Measurements from ENCODE around the gene UNC5A.
A peak's percentile ranks its signal among the peaks of the same experiment; 100 is the strongest.

UNC5A gene

GRCh38 chr5:176810081-176810597, at the start of gene UNC5A:
Gene UNC5A (plus strand): TSS chr5:176810559. CDS start chr5:176810751, 192 bp downstream.
- peak; percentile 59 for DNase-seq

DNA sequence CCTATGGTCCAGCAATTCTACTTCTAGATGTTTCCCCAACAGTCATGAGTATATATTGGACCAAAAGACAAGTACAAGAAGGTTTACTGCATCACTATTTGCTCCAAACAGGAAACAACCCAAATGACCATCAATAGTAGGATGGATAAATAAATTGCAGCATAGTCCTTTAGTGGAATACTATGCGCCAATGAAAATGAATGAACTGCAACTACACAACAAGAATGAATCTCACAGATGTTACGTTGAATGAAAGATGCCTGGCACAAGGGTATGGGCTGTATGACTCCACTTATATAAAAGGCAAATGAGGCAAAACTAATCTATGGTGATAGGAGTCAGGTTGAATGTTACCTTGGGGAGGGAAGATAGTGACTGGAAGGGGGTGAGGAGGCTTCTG, 48.6 kb upstream of the UNC5A start:
- DNase-seq = no peak

DNA sequence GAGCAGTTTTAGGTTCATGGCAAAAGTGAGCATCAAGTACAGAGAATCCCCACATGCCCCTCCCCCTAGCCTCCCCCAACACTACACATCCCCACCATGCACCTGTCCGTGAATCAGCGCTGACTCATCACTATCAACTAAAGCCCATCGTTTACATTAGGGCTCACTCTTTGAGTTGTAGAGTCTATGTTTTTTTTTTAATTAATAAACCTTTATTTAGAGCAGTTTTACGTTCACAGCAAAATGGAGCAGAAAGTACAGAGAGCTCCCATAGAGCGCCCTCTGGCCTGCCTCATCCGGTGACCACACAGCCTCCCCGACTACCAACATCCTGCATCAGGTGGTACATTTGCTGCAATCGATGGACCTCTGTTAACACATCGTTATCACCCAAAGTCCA, 47.9 kb upstream of the UNC5A start:
- DNase-seq = no peak

GRCh38 chr5:176765687-176766086, 44.7 kb upstream of the UNC5A start:
- DNase-seq = no peak

GRCh38 chr5:176768174-176768970, 42.0 kb upstream of the UNC5A start:
- no peak for DNase-seq

- DNase-seq = no peak
Measured at GRCh38 chr5:176769911-176770310, 40.4 kb upstream of the UNC5A start.

GRCh38 chr5:176770431-176770830, 39.9 kb upstream of the UNC5A start:
- DNase-seq = no peak

DNA sequence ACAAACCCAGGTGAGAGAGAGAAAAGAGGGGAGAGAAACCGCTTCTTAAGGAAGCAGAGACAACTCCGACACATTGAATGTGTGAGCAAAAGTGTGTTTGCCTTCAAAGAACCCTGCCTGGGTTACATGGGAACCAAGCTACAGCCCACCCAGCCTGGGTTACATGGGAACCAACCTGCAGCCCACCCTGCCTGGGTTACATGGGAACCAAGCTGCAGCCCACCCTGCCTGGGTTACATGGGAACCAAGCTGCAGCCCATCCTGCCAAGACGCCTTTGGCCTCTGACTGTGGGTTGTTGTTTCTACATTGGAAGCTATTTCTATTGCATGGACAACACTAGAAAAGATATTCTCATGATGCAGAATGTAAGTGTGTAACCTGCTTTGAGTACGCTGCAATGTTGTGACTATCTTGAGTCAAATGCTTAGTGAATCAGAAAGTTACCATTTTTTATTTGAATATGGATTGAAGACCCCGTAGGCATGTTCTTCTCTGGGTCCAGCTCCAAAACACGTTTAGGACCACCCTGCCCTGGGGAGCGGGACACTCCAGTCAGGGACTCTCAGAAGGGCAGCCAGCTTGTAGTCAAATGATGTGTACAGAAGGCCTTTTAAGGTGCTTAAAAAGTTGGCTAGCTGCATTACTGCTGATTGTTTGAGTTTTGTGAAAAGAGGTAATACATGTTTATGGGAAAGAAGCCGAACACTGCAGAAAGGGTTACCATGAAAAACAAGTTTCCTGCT, 39.1 kb upstream of the UNC5A start:
- DNase-seq = no peak

- no peak for DNase-seq
Measured at GRCh38 chr5:176772271-176773210, 37.8 kb upstream of the UNC5A start.

- no peak for DNase-seq
Measured at GRCh38 chr5:176773408-176774035, 36.8 kb upstream of the UNC5A start.

DNA sequence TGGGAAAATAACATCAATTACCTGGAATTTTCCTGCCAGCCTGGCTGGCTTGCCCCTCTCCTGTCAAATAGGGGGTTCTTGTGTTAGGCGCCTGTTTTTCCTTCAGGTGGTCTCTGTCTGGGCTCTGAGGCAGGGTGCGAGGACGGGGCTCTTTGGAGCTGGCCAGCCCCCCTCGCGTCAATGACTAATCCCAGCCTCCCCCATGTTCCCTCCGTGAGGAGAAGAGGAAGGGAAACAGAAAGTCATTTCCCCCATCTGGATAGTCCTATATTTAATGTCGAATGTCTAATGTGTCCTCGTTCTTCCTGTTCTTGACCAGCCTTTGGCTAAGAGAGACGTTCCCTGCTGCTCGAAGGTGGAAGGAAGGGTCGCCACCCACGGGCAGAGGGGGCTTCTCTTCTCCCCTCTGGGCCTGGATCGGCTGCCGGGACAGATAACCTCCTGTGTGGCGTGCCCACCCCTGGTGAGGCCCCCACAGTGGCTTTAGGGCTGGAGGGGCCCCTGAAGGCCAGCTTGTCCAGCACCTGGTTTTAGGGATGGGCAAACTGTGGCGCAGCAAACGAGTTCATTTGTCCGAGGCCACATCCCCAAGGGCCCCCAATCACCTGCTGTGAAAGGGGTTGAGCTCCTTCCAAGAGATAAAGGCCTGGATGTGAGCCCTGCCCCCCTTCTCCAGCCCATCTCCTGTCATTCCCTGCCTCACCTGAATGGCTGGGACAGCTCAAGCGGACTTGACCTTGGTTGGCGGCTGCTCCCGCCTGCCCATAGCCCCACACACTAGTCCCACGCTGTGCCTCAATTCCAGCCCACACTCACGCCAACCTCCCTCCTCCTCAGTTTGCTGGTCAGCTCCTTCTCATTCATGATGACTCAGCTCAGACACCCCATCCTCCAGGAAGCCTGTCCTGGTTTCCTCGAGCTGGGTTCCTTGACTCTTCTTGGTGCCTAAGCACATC, 35.9 kb upstream of the UNC5A start:
- DNase-seq = no peak

- DNase-seq = no peak
Measured at GRCh38 chr5:176775409-176775808, 35.0 kb upstream of the UNC5A start.

GRCh38 chr5:176776141-176776865, 34.1 kb upstream of the UNC5A start:
- no peak for DNase-seq

DNA sequence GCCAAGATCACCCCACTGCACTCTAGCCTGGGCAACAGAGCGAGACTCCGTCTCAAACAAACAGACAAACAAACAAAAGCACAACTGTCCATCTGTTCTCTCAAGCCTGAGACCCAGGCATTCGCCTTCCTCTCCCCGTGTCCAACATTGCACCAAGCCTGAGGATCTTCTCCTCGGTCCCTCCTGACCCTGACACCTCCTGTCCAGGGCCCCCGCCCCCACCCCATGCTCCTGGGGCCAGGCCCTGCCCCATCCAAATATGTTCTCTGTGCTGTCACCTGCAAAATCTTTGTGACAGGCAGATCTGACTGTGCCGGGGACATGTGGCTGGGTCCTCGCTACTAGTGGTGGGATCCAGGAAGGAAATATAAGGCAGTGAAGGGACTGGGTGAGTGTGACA, 33.4 kb upstream of the UNC5A start:
- no peak for DNase-seq

DNA sequence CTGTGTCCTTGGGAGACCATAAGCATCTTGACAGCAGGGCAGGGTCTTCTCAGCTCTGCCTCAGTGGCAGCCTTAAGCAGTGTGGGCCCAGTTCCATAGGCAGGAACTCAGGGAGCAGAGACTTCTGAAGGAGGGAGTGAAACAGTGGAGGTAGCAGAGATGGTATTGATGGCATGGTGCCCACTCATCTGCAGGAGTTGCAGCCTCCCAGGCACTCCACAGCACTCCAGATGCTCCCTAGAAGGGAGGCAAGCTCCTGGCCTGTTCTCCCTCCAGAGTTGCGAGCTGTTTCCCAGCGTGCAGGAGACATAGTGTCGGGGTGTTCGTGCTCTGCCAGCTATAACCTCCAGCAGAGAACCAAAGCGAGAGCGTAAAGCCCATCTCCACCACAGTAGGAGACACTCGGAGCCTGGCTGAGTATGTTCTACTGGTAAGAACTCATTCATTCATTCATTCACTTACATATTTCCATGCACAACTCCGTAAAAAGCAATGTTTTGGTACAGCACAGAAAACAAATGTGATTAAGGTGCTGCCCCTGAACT, 31.4 kb upstream of the UNC5A start:
- DNase-seq = no peak

- no peak for DNase-seq
Measured at GRCh38 chr5:176779537-176779936, 30.8 kb upstream of the UNC5A start.

DNA sequence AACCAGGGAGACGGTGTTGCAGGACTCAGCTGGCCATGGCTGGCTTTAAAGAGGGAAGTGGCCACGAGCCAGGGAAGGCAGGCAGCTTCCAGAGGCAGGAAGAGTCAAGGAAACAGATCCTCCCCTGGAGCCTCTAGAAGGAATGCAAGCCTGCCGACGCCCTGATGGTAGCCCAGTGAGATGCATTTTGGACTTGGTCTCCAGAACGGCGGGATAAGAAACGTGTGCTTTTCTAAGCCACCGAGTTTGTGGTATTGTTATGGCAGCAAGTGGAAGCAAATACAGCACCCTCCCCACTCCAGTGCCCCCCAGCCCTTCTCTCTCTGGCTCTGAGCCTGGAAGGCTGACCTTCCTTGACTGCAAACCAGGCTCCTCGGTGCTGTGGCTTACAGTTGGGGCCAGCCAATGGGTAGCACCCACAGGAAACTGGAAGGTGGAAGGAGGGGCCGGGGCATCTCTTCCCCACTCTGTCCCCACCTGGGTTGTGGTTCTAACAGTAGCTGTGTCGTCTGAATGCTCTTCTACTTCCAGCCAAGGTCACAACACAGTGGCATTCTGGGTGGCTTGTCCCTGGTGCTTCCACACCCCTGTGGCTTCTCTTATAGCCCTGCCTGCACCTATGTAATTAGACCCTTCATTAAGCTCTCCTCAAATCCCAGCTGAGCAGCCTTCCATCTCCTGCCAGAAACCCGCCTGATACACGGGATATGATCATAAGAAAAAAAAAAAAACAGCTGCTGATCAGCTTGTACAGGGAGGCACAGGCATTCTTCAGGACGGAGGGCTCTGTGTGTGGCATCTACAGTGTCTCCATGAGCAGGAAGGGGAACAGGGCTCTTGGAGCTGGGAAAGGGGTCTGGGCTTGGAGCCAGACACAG, 29.9 kb upstream of the UNC5A start:
- DNase-seq = peak; percentile 85

- no peak for DNase-seq
Measured at GRCh38 chr5:176781054-176781375, 29.3 kb upstream of the UNC5A start.

All from NCI-H2171 treated with DMSO at 0.1 percent for 48 hours (cell line).